GM12878 (cell line): ENCODE results near the gene KAZN.

ENCODE experiments used
- BRCA1 ChIP-seq: IDR thresholded peaks from 2 replicates; pipeline ENCODE4 v1.6.1; 2011; ENCODE audit warnings: low read depth, low read length, improper control_type of control experiment
- ESRRA ChIP-seq: IDR thresholded peaks from 2 replicates; pipeline ENCODE4 v1.6.1; 2012; ENCODE audit warnings: mild to moderate bottlenecking, low read length, improper control_type of control experiment
- ZSCAN29 ChIP-seq: fragments of 450-650 bp; IDR thresholded peaks from 2 replicates; pipeline ENCODE4 v1.6.1; 2017; ENCODE audit warnings: mild to moderate bottlenecking, moderate library complexity

- TF ChIP-seq ESRRA (no peak), BRCA1 (no peak), ZSCAN29 (no peak)
These were observed 359.1 kb downstream of the KAZN start for GRCh38 chr1:14957375-14958098.
